Activated T-cell treated with anti-CD3 and anti-CD28 coated beads for 4 hours (primary cell): ENCODE measurements around the gene CROCC2.

ENCODE experiments used
- DNase-seq: peaks from one replicate; pipeline ENCODE4 v3.0.0-alpha.2; 2020

Gene CROCC2

DNA sequence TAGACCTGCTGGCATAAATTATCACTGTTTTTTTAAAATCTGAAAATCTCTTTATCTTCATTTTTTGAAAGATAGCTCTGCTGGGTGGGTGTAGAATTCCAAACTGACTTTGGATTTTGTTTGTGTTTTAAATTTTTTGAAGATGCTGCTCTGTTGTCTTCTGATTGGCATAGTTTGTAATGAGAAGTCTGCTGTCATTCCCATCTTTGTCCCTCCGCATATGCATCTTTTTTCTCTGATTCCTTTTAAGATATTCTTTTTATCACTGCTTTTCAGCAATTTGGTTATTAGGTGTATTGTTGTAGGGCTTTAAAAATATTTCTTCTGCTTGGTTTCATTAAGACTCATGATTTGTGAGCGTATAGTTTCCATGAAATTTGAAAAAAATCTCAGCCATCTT is 99.4 kb downstream of the CROCC2 start:
- no peak for DNase-seq

DNA sequence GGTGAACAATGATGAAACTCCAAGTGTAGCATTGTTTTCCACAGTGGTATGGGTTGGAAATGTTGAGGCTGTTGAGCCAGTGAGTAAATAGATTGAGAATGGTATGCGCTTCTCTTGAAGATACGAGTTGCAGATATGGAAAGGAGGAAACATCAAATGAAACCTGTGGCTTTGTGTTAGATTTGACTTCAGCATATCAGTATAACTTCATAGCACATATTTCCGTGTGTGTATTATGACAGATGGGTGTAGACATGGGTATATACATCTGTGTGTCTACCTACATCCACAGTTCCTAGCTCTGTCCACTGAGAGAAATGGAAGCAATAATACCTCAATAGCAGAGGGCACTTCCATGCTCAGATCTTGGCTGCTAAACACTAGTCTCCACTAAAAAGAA is 100.3 kb downstream of the CROCC2 start:
- no peak for DNase-seq

DNA sequence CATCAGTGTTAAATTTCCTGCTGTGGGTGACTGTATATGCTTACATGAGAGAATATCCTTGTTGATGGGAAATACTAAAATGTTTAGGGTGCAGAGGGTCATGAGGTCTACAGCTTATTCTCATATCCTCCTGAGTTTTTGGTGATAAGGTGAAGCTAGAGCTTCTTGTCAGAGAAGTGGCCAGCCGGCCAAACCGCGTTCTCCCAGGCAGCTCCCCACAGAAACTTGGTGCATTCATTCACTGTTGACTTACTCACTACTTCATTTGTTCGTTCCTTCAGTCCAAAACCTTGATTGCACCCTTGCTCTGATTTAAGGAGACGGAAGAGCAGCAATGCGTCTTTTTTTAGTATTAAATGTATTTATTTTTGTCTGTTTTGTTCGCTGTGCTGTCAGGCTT is 101.0 kb downstream of the CROCC2 start:
- no peak for DNase-seq

GRCh38 chr2:241007880-241008710 is 102.0 kb downstream of the CROCC2 start:
- DNase-seq: no peak

DNA sequence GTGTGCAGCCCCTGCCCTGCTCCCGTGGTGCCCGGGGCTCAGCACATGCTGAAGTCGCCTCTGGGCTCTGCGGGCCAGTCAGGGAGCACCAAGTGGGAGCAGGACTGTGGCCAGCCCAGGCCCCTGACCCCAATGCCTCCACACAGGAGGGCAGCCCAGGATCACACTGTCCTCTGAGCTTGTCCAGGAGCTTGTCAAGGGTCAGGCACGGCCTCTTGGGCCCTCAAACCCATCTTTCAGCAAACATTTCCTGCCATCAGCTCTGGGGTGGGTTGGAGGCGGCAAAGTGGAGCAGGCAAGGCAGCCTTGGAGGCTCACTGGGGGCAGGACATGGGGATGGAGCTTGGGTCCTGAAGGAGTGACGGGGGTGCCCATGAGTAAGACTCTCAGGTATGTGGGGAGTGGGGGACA is 102.6 kb downstream of the CROCC2 start:
- DNase-seq: no peak

DNA sequence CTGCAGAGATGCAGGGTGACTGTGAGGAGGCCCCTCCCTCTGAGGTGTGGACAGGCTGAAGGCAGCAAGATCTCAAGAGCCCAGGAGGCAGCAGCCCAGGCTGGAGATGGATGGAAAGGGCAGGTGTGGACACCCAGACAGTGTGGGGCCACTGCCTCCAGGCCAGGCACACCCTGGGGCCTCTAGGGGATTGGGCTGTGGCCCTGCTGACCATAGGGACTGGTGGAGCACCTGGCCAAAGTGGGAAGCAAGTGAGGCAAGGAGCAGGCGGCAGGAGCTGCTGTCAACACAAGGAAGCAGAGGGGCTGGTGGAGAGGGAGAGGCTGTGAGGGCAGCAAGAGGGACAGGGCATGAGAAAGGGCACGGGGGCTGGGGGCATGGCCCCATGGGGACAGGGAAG is 103.1 kb downstream of the CROCC2 start:
- DNase-seq: no peak

DNA sequence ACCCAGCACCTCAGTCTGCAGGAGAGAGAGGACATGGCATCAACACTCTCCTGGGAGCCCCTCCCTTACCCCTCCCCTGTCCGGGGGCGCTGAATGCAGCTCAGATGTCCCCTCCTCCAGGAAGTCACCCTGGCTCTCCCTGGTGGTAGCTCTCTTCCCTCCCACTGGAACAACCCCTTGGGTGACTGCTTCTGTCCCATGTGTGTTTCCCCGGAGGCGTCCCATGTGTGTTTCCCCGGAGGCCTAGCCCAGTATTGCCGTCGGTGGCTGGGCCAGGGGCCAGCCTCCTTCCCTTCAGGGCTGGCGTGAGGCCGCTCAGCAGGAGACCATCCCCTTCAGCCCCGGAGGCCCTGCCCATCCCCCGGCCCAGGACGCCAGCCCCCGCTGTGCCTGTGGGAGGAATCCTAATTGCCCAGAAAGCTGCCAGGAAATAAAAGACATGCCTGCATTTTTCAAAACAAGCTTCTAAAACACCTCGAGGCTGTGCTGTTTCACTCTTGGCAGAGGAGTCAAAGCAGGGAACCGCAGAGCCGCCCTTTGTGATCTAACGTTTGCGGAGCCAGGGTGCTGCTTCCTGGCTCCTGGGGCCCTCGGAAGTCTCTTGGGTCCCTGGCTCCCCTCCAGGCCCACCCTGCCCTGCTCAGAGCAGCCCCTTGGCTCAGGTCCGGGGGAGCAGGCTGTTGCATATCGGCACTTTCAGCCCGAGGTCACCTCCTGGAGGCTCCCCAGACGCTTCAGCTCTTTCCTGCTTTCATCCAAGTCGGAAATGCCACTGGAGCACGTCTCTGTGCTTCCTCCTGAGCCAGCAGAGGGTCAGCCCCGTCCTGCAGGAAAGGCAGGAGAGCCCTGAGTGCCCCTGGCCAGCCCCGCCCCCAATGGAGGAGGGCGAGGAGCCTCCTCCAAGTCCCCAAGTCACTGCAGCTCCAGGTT is 103.7 kb downstream of the CROCC2 start:
- no peak for DNase-seq

- no peak for DNase-seq
Measured at GRCh38 chr2:241010531-241011295, 104.6 kb downstream of the CROCC2 start.

GRCh38 chr2:241011296-241011600 is 105.1 kb downstream of the CROCC2 start:
- no peak for DNase-seq

- no peak for DNase-seq
Measured at GRCh38 chr2:241011751-241012510, 105.8 kb downstream of the CROCC2 start.

GRCh38 chr2:241014224-241014623 is 108.1 kb downstream of the CROCC2 start:
- DNase-seq: no peak

- DNase-seq: no peak
Measured at GRCh38 chr2:241014764-241015163, 108.6 kb downstream of the CROCC2 start.

- no peak for DNase-seq
Measured at GRCh38 chr2:241015439-241015838, 109.3 kb downstream of the CROCC2 start.

DNA sequence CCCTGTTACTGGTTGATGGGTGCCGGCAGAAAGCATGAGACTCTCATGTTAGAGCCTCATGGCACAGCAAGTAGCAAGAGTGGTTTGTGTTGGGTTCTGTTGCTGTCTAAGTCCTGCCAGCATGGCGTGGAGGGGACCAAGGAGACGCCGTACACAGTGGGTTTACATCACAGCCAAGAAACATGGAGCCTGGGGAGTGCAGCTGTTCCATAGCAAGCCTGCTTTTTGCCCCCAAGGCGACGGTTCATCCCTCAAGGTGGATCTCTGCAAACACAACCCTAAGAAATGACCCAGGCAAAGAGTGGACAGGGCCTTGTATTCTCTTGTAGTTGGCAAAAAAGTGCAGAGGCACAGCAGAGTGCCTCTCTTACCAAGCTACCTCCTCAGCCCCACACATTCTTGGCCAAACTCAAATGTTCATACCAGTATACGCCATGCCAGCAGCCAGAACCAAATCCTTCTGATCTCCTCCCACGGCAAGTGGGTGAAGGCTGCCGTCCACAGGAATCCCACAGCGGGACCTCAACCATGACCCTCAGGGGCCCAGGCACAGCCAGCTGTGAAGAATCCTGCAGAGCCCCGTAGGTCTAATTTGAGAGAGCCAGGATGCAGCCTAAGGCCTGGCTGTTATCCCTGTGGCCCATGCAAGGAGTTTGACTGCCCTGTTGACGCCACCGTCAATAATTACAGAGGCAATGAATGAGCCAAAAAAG is 111.2 kb downstream of the CROCC2 start:
- DNase-seq: no peak

DNA sequence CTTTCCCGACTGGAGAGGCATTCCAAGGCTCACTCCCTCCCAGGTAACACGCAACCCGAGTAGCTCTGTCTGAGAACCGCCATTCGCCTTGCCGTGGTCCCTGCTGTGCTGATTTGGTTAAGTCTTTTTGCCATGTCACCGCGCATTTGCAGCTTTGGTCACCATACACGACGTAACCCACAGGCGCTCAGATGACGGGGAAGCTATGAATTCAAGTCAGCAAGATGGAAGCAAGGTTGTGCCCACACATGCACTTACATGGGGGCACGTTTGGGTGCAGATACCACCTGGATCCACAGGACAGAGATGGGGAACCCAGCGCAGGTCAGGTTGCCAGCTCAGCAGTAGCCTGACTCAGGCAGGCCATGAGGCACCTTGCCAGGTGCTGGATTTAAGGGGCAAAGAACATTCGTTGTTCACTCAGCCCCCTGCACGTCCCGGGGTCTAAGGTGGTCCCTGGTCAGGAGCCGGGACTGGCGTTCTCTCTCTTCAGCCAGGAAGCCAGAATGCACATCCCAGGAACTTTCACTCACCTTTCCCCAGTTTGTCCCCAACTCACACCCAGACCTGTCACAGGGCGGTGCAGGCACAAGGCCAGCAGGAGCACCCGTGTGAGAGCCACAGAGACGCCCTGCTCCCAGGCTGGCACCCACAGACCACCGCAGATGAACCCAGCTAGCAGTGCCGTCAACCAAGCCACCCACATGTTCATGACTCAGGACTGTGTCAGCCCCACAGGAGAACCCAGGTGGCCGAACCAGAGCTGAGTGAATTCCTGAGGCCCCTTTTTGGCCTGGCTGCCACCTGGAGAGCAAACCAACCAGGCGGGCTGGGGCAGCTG is 112.1 kb downstream of the CROCC2 start:
- DNase-seq: no peak

- DNase-seq: no peak
Measured at GRCh38 chr2:241019441-241020139, 113.5 kb downstream of the CROCC2 start.

- no peak for DNase-seq
Measured at GRCh38 chr2:241020201-241020600, 114.1 kb downstream of the CROCC2 start.

DNA sequence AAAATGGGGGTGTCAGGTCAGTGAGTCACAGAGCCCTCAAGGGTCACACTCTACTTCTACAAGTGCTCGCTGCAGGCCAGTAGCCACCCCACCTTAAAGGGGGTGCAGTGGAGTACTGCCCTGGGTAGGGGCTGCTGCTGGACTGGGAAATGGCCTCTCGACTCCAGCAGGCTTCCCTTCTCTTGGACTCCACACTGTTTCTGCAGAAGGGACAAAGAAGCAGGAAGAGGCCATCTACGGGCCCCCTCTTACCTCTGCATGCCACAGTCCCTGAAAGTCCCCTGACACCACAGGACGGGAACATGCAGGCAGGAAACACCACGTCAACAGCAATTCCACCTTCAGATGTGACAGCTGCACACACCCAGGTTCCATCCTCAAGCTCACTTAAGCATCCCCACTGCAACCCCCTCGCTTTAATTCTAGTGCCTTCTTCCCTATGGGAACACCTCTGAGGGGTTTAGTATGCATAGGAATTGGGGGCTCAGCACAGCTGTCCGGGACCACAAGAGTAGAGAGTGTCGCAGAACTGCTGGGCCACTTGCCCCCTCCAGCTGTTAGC is 114.6 kb downstream of the CROCC2 start:
- no peak for DNase-seq

DNA sequence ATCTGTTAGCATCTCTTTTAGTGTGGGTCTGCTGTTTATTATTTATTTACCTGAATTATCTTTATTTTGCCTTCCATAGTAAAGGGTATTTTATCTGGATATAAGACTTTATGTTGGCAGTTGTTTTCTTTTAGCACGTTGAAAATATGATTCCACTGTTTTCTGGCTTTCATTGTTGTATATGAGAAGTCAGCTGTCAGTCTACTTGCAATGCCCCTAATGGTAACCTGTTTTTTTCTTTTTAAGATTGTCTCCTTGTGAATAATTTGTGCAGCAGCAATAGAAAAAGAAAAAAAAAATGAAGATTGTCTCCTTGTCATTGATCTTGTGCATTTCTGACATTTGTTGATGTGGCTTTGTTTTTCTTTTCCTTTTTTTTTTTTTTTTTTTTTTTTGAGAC is 119.5 kb downstream of the CROCC2 start:
- DNase-seq: no peak
